HCT116 (cell line): ENCODE results near the gene XPNPEP3. TPM values are rescaled to one million over a fixed set of nuclear protein-coding genes. Genes with fewer than 3 reads are reported as not detected.

Experiments used
- ATAC-seq: fragments of 200-7000 bp; cut with Tn5 transposase; 2 replicates; pipeline ENCODE4 v1.9.1; 2020; ENCODE audit warnings: mild to moderate bottlenecking, moderate library complexity
- BruUV-seq: library from RNA; stranded (reverse); fragments of 400-500 nt; replicated peaks from 2 replicates; lab custom pipeline; 2021; lab: Mats Ljungman, UMichigan
- CTCF ChIA-PET: fragments of 300-600 bp; sonication (Branson Sonifier 250); formaldehyde crosslinking; loops from one replicate; lab custom pipeline; 2021; ENCODE audit warnings: antibody characterized with exemption; lab: Charles Lee
- POLR2A ChIA-PET: fragments of 300-600, 350-600 bp; sonication (Branson Sonifier 250); formaldehyde crosslinking; loops from one replicate; lab custom pipeline; 2021; ENCODE audit warnings: antibody characterized with exemption; lab: Charles Lee
- RAD21 ChIA-PET, 2 experiments: fragments of 300-600 bp; sonication (Branson Sonifier 250); formaldehyde crosslinking; loops; one replicate each; lab custom pipeline; 2023; ENCODE audit warnings: low total read pairs in 2 of 2; ENCODE audit not compliant: uncharacterized antibody in 2 of 2, unreplicated experiment in 2 of 2, low non-redundant PET in 1 of 2; lab: Charles Lee
- DNase-seq: peaks from one replicate; pipeline ENCODE4 v3.0.0-alpha.2; 2010; ENCODE audit warnings: low read depth, low spot score
- H2AFZ ChIP-seq: fragments of 200-600 bp; shearing (Covaris generic), sonication (generic); 2 replicates; pipeline ENCODE4 v1.6.1; 2017; ENCODE audit warnings: low read depth, mixed run types, mixed read lengths, antibody characterized with exemption, low read length; ENCODE audit not compliant: poor library complexity, severe bottlenecking
- H3K27ac ChIP-seq: 2 replicates; pipeline ENCODE4 v1.5.1; 2012; ENCODE audit warnings: low read depth, low read length
- H3K27me3 ChIP-seq: fragments of 200-600 bp; sonication (generic); 2 replicates; pipeline ENCODE4 v1.6.1; 2016; ENCODE audit warnings: mixed run types, low read length, mixed read lengths; ENCODE audit not compliant: insufficient read depth
- H3K36me3 ChIP-seq, 2 experiments: fragments of 200-500 bp in 1 of 2; fragments of 200-600 bp in 1 of 2; sonication (Bioruptor generic) in 1 of 2; sonication (generic) in 1 of 2; 2 replicates each; pipeline versions ENCODE4 v1.5.1 to v1.6.1; 2014 to 2016; ENCODE audit warnings: low read length in 2 of 2, inconsistent platforms in 1 of 2, mixed read lengths in 1 of 2, mixed run types in 1 of 2; ENCODE audit not compliant: insufficient read depth in 2 of 2, control insufficient read depth in 1 of 2
- H3K4me1 ChIP-seq, 2 experiments: fragments of 200-600 bp in 1 of 2; sonication (generic) in 1 of 2; 2 replicates each; pipeline versions ENCODE4 v1.5.1 to v1.6.1; 2012 to 2017; ENCODE audit warnings: low read length in 2 of 2, inconsistent platforms in 1 of 2, mild to moderate bottlenecking in 1 of 2, mixed read lengths in 1 of 2, mixed run types in 1 of 2, moderate library complexity in 1 of 2; ENCODE audit not compliant: insufficient read depth in 2 of 2, control insufficient read depth in 1 of 2
- H3K4me2 ChIP-seq: fragments of 200-600 bp; sonication (generic); 2 replicates; pipeline ENCODE4 v1.6.1; 2017; ENCODE audit warnings: mixed run types, low read length, mixed read lengths
- H3K4me3 ChIP-seq, 2 experiments: fragments of 200-600 bp in 1 of 2; sonication (generic) in 1 of 2; replicated peaks in 1 of 2; 2 replicates each; pipeline ENCODE4 v1.5.1; 2011 to 2016; ENCODE audit warnings: low read length in 2 of 2, control low read depth in 1 of 2, low read depth in 1 of 2, mild to moderate bottlenecking in 1 of 2, mixed read lengths in 1 of 2, mixed run types in 1 of 2
- H3K79me2 ChIP-seq: fragments of 200-600 bp; sonication (generic); 2 replicates; pipeline ENCODE4 v1.6.1; 2017; ENCODE audit warnings: mild to moderate bottlenecking, mixed run types, low read length, moderate library complexity, mixed read lengths; ENCODE audit not compliant: insufficient read depth
- H3K9ac ChIP-seq: fragments of 200-600 bp; sonication (generic); 2 replicates; pipeline ENCODE4 v1.6.1; 2016; ENCODE audit warnings: low read length, mixed read lengths
- H3K9me2 ChIP-seq: fragments of 200-600 bp; sonication (generic), shearing (Covaris generic); 2 replicates; pipeline ENCODE4 v1.6.1; 2017; ENCODE audit warnings: mixed run types, mild to moderate bottlenecking, moderate library complexity; ENCODE audit not compliant: insufficient read depth
- H3K9me3 ChIP-seq, 2 experiments: fragments of 200-500 bp in 1 of 2; fragments of 200-600 bp in 1 of 2; sonication (Bioruptor generic) in 1 of 2; sonication (generic) in 1 of 2; 2 replicates each; pipeline ENCODE4 v1.6.1; 2014 to 2017; ENCODE audit warnings: low read length in 2 of 2, mixed read lengths in 2 of 2, inconsistent platforms in 1 of 2, low read depth in 1 of 2, mild to moderate bottlenecking in 1 of 2, mixed run types in 1 of 2, moderate library complexity in 1 of 2; ENCODE audit not compliant: control insufficient read depth in 1 of 2, insufficient read depth in 1 of 2
- H4K20me1 ChIP-seq: fragments of 200-600 bp; sonication (generic), shearing (Covaris generic); 2 replicates; pipeline ENCODE4 v1.6.1; 2017; ENCODE audit warnings: mixed run types, mild to moderate bottlenecking, moderate library complexity; ENCODE audit not compliant: insufficient read depth
- ATF3 ChIP-seq: IDR thresholded peaks from 2 replicates; pipeline ENCODE4 v1.6.1; 2012
- CBX3 ChIP-seq: IDR thresholded peaks from 2 replicates; pipeline ENCODE4 v1.6.1; 2012; ENCODE audit warnings: low read depth
- CEBPB ChIP-seq: IDR thresholded peaks from 2 replicates; pipeline ENCODE4 v1.6.1; 2012; ENCODE audit warnings: low read depth
- ELF1 ChIP-seq: IDR thresholded peaks from 2 replicates; pipeline ENCODE4 v1.6.1; 2012; ENCODE audit warnings: low read depth, borderline replicate concordance
- EZH2 ChIP-seq: fragments of 200-600 bp; sonication (generic); IDR thresholded peaks from 2 replicates; pipeline ENCODE4 v1.6.1; 2017; ENCODE audit warnings: antibody characterized with exemption, mixed run types
- EZH2phosphoT487 ChIP-seq: fragments of 200-600 bp; IDR thresholded peaks from 2 replicates; pipeline ENCODE4 v1.6.1; 2018; ENCODE audit warnings: antibody characterized with exemption, borderline replicate concordance
- FOSL1 ChIP-seq: IDR thresholded peaks from 2 replicates; pipeline ENCODE4 v1.6.1; 2012; ENCODE audit warnings: low read depth
- JUND ChIP-seq: IDR thresholded peaks from 2 replicates; pipeline ENCODE4 v1.6.1; 2012
- POLR2A ChIP-seq: IDR thresholded peaks from 2 replicates; pipeline ENCODE4 v1.7.0; 2011; ENCODE audit warnings: borderline replicate concordance; ENCODE audit not compliant: insufficient read depth, insufficient read length; ENCODE audit errors: extremely low read depth
- POLR2AphosphoS5 ChIP-seq: IDR thresholded peaks from 2 replicates; pipeline ENCODE4 v1.6.1; 2011; ENCODE audit warnings: mild to moderate bottlenecking, low read depth, low read length, moderate library complexity
- RAD21 ChIP-seq: IDR thresholded peaks from 2 replicates; pipeline ENCODE4 v1.6.1; 2012; ENCODE audit warnings: low read depth, mild to moderate bottlenecking
- REST ChIP-seq: IDR thresholded peaks from 2 replicates; pipeline ENCODE4 v1.6.1; 2012; ENCODE audit warnings: low read depth
- SP1 ChIP-seq: IDR thresholded peaks from 2 replicates; pipeline ENCODE4 v1.6.1; 2012; ENCODE audit warnings: low read depth
- SRF ChIP-seq: IDR thresholded peaks from 2 replicates; pipeline ENCODE4 v1.6.1; 2012; ENCODE audit warnings: low read depth
- TCF7L2 ChIP-seq: IDR thresholded peaks from 2 replicates; pipeline ENCODE4 v1.7.0; 2011; ENCODE audit warnings: borderline replicate concordance, inconsistent platforms; ENCODE audit not compliant: insufficient read depth, insufficient read length; ENCODE audit errors: extremely low read depth
- YY1 ChIP-seq: IDR thresholded peaks from 2 replicates; pipeline ENCODE4 v1.6.1; 2011; ENCODE audit warnings: low read length, low read depth, moderate library complexity, mild to moderate bottlenecking; ENCODE audit not compliant: insufficient replicate concordance; ENCODE audit errors: extremely low read depth
- ZBTB33 ChIP-seq: IDR thresholded peaks from 2 replicates; pipeline ENCODE4 v1.6.1; 2011; ENCODE audit warnings: mild to moderate bottlenecking, low read length, moderate library complexity; ENCODE audit not compliant: insufficient replicate concordance; ENCODE audit errors: extremely low read depth
- ZFX ChIP-seq: fragments of 450-650 bp; IDR thresholded peaks from 2 replicates; pipeline ENCODE4 v1.6.1; 2017
- ZNF274 ChIP-seq: fragments of 200-500 bp; sonication (Bioruptor generic); IDR thresholded peaks from 2 replicates; pipeline ENCODE4 v1.6.1; 2014; ENCODE audit warnings: mild to moderate bottlenecking, low read depth, low read length, inconsistent platforms
- intact Hi-C: fragments of 100-400 bp; cut with micrococcal nuclease; formaldehyde crosslinking; loops from 2 replicates; pipeline ENCODE4 v1.10.0; 2022
- total RNA-seq: library from RNA; stranded (reverse); gene quantifications from one replicate; pipeline ENCODE4 v1.2.1, GENCODE V29; 2021; ENCODE audit not compliant: unreplicated experiment
- TF ChIP-seq, protein P1 (sequence below): IDR thresholded peaks from 2 replicates; pipeline ENCODE4 v1.6.1; 2012

XPNPEP3 gene
- total RNA-seq, 1 experiment from 2014 or later: 29.8 TPM

DNA sequence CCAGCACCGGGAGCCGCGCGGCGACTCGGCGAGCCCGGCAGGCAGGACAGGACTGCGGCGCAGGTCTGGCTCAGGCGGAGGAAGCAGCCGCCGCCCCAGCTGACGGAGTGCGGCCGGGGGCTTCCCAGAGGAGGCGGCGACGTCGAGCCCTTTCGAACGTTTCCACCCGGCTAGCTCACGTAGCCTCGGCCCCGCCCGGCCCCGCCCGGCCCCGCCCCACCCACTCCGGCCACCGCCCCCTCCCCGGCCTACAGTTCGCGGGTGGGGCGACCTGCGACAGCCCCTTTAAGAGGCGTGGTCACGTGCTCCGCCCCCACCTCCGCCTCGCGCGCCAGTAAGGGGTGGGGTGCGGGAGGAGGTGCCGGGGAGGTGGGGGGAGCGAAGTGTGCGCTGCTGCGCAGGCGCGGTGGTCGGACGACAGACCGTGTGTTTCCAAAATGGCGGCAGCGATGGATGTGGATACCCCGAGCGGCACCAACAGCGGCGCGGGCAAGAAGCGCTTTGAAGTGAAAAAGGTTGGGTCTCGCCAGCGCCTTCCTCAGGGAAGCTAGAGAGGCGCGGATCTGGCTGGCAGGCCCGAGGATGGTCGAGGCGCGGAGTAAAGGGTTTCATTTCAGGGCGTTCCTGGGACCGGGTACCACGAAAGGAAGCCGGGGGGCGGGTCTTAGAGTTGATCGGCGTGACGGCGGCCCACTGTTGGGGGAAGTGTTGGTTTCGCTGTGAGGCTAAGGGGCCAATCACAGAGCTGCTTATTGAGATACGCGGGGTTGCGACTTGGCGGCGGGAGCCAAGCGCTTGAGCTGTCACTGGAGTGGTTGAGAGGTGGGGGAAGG is 94.2 kb downstream of the XPNPEP3 start, which contains the start of gene RBX1:
Gene RBX1, plus strand, starts transcription at position 417 of the 833 bp plus-strand sequence. Its CDS starts 21 bp downstream, at position 438.
- H2AFZ ChIP-seq: no peak within 1 kb of the TSS
- H3K9me3 ChIP-seq: no peaks in the 10 kb centered on the region
- H4K20me1 ChIP-seq: peaks cover 3% of the 10 kb centered on the region; the same call in 1 of the 2 replicates
- DNase-seq (peak; percentile 96), ATAC-seq (peak; percentile 85)
- H3K4me1 ChIP-seq: peaks cover 4 to 16% of the 10 kb centered on the region in 2 experiments; a peak in 2 of 4 replicates
- BruUV-seq: no TSS peak
- peak within 1 kb of the TSS; percentile 83 for H3K27ac ChIP-seq
- ChIA-PET RAD21 (interaction anchor here in 1 of 2 experiments (0.6 to 1.2 kb wide), 4 partner anchors 71 to 145 kb away, joined by 3 to 6 read pairs (median 4); no protein-coding TSS in a partner anchor), POLR2A (interaction anchor here (0.6 to 1.6 kb wide), 15 partner anchors 9 to 713 kb away, joined by 3 to 7 read pairs (median 4); partner anchors contain the start of genes EP300 and PMM1), CTCF (interaction anchor here (1.9 kb wide), 1 partner anchor 29 kb away, joined by 8 read pairs; no protein-coding TSS in a partner anchor)
- no peaks in the 10 kb centered on the region for H3K27me3 ChIP-seq
- H3K79me2 ChIP-seq: peaks cover 46% of the 10 kb centered on the region
- H3K4me3 ChIP-seq: peak within 1 kb of the TSS; percentile 87 to 97
- peaks cover 17 to 20% of the 10 kb centered on the region in 2 experiments for H3K36me3 ChIP-seq
- no peaks in the 10 kb centered on the region for H3K9me2 ChIP-seq
- intact Hi-C loops: loop anchor here (1.0 to 5.0 kb wide), 2 partner anchors 71 to 140 kb away; no protein-coding TSS in a partner anchor
- H3K4me2 ChIP-seq: peak within 1 kb of the TSS; percentile 94
- H3K9ac ChIP-seq: peak within 1 kb of the TSS; percentile 91
- no peak for TF ChIP-seq SRF
- no peak for TF ChIP-seq EZH2phosphoT487
- TF ChIP-seq CEBPB: no peak
- TF ChIP-seq ELF1: no peak
- TF ChIP-seq REST: no peak
- TF ChIP-seq RAD21: no peak
- TF ChIP-seq JUND: no peak
- TF ChIP-seq, protein P1, sequence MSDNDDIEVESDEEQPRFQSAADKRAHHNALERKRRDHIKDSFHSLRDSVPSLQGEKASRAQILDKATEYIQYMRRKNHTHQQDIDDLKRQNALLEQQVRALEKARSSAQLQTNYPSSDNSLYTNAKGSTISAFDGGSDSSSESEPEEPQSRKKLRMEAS: peak; percentile 88
- TF ChIP-seq EZH2: no peak
- no peak for TF ChIP-seq ZNF274
- peak; percentile 1; the same call in 1 of the 2 replicates for TF ChIP-seq ZFX
- TF ChIP-seq FOSL1: no peak
- no peak for TF ChIP-seq CBX3
- peak; percentile 86 for TF ChIP-seq POLR2A
- TF ChIP-seq ZBTB33: no peak
- TF ChIP-seq SP1: peak; percentile 94
- peak; percentile 94 for TF ChIP-seq YY1
- TF ChIP-seq TCF7L2: peak; percentile 8
- no peak for TF ChIP-seq ATF3
- TF ChIP-seq POLR2AphosphoS5: peak; percentile 69
